Bronchus fibroblast of lung (primary cell): ENCODE data around the gene ZNF599. TPM values are rescaled to one million over a fixed set of nuclear protein-coding genes. Genes with fewer than 3 reads are reported as not detected.

ENCODE experiments used
- total RNA-seq: library from RNA; depleted of rRNA; stranded (reverse); fragments of >200 nt; gene quantifications from 2 replicates; pipeline ENCODE4 v1.2.3, GENCODE V29; 2015

Gene ZNF599
- 10.6 and 14.1 TPM in 2 replicates for total RNA-seq

GRCh38 chr19:34772697-34773554 lies at the start of gene ZNF599:
Gene ZNF599 (minus strand): TSS chr19:34773215. CDS start chr19:34772841, 374 bp downstream.

GRCh38 chr19:34733746-34734536 lies 39.1 kb downstream of the ZNF599 start, which contains the start of gene ZNF181:
Gene ZNF181 (plus strand): TSS chr19:34734243. CDS start chr19:34735038, 795 bp downstream.

Other genes with a start within 250 kb of the ZNF599 start
- 0.74 TPM in 1 of 2 replicates, not detected in the other for gene SCGB2B2, start 96.1 kb downstream of the ZNF599 start, total RNA-seq
- 5.6 and 7.7 TPM in 2 replicates for gene ZNF302, start 95.5 kb downstream of the ZNF599 start, total RNA-seq
- 7.9 and 10.3 TPM in 2 replicates for gene ZNF181, start 39.0 kb downstream of the ZNF599 start, total RNA-seq
- 1.7 and 1.8 TPM in 2 replicates for gene ZNF30, start 153.7 kb upstream of the ZNF599 start, total RNA-seq
- 2.0 and 2.2 TPM in 2 replicates for gene ZNF792, start 191.0 kb upstream of the ZNF599 start, total RNA-seq
- gene GRAMD1A, start 227.1 kb upstream of the ZNF599 start, total RNA-seq, result 33.5 and 37.3 TPM in 2 replicates